Heart left ventricle (tissue), 13 donors: ENCODE measurements around the gene BAIAP2.

Source experiments
- POLR2A ChIP-seq, 2 donors: fragments of 450-650 bp; IDR thresholded peaks; one replicate each; pipeline ENCODE4 v1.6.1; 2017; ENCODE audit warnings: antibody characterized with exemption in 2 of 2, mild to moderate bottlenecking in 2 of 2, moderate library complexity in 2 of 2
- TF ChIP-seq, protein P1 (sequence below), 12 donors: fragments of 200-600 bp; sonication (generic) in 4 of 12; IDR thresholded peaks; one replicate each; pipeline versions ENCODE4 v1.5.0 to v1.8.0; 2018 to 2022; ENCODE audit warnings: antibody characterized with exemption in 12 of 12, mild to moderate bottlenecking in 5 of 12
- donor health status: ischemic (EF 13 %, LVEDD 7.1; RV severe dilation, severe dysfunction).
- donor health status: DM: no; HTN: yes; CAD: no.
- donor health status: DM: no; HTN: no; CAD: no.
- donor health status: ischemic (EF 25% LVEDD 6.9; RV normal size, moderate dysfunction).
- donor health status: ischemic (EF 25% LVEDD 5.7; RV mildly dilated, moderate dysfunction).
- donor health status: ischemic (EF 35%, LVEDD 5.7; RV mildly dilated, moderate dysfunction).
- donor health status: nonischemic (EF 11% LVEDD 7.7; RV severe dilation, severe dysfunction).
- donor health status: DM: yes; HTN: yes; CAD: no.
- donor health status: PGD.
- donor health status: ischemic (EF 29% LVEDD 5.4; RV normal size, mild dysfunction).
- donor health status: nonischemic (EF 23%, LVEDD 6.1; RV moderate dilation, normal function).

DNA sequence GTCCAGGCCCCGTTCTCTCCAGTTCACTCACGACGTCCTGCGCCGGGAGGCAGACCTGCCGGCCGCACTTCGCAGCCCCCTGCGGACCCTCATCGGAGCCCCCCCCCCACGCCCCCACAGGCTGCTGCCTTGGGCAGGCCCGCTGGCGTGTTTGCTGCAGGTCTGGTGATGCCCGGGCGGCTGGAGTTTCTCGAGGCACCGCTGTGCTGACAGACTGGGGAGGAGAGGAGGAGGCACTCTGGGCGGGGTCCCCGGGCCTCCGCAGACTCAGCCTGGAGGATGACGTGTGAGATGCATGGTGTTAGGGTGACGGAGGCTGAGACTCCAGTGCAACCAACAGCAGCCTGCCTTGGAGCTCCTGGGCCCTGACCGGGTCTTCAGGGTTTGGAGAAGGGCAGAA, 24.1 kb downstream of the BAIAP2 start:
- TF ChIP-seq, protein P1, sequence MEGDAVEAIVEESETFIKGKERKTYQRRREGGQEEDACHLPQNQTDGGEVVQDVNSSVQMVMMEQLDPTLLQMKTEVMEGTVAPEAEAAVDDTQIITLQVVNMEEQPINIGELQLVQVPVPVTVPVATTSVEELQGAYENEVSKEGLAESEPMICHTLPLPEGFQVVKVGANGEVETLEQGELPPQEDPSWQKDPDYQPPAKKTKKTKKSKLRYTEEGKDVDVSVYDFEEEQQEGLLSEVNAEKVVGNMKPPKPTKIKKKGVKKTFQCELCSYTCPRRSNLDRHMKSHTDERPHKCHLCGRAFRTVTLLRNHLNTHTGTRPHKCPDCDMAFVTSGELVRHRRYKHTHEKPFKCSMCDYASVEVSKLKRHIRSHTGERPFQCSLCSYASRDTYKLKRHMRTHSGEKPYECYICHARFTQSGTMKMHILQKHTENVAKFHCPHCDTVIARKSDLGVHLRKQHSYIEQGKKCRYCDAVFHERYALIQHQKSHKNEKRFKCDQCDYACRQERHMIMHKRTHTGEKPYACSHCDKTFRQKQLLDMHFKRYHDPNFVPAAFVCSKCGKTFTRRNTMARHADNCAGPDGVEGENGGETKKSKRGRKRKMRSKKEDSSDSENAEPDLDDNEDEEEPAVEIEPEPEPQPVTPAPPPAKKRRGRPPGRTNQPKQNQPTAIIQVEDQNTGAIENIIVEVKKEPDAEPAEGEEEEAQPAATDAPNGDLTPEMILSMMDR (IDR thresholded peaks at IDR 0.05), result no peak
- no peak for TF ChIP-seq POLR2A (IDR thresholded peaks at IDR 0.05)
